Measurements from ENCODE around the gene UBTD1.

UBTD1 gene

DNA sequence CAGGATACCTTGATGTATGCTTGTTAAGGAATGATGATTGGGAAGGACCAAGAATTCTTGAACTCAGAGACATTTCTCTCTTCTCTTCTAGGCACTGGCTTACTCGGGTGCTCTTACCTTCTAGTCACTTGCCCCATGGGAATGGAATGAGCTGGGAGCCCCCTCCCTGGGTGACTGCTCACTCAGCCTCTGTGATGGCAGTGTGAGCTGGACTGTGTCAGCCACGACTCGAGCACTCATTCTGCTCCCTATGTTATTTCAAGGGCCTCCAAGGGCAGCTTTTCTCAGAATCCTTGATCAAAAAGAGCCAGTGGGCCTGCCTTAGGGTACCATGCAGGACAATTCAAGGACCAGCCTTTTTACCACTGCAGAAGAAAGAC, 42.0 kb upstream of the UBTD1 start:
- no peak for DNase-seq (ENCODE audit: extremely low read depth, low read depth)
- TF ChIP-seq, protein P1, sequence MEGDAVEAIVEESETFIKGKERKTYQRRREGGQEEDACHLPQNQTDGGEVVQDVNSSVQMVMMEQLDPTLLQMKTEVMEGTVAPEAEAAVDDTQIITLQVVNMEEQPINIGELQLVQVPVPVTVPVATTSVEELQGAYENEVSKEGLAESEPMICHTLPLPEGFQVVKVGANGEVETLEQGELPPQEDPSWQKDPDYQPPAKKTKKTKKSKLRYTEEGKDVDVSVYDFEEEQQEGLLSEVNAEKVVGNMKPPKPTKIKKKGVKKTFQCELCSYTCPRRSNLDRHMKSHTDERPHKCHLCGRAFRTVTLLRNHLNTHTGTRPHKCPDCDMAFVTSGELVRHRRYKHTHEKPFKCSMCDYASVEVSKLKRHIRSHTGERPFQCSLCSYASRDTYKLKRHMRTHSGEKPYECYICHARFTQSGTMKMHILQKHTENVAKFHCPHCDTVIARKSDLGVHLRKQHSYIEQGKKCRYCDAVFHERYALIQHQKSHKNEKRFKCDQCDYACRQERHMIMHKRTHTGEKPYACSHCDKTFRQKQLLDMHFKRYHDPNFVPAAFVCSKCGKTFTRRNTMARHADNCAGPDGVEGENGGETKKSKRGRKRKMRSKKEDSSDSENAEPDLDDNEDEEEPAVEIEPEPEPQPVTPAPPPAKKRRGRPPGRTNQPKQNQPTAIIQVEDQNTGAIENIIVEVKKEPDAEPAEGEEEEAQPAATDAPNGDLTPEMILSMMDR (IDR thresholded peaks at IDR 0.05; ENCODE audit: low read depth, low read length) = no peak

DNA sequence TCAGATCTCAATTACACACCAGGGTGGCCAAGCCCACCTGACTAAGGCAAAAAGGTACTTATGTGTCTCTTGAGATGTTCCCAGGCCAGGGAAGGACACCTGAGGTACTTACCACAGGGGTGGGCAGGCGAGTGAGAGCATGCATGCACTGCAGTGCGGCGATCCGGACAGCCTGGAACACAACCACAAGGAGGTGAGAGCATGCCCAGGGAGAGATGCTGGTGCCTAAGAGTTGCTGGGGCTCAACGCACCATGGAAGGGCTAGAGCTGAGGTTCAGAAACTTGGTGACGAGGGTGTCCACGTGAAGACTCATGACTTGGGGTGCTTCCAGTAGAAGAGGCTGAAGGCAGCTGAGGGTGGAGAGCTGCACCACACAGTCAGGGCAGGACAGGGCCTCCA, 39.6 kb upstream of the UBTD1 start:
- TF ChIP-seq, protein P1 (IDR thresholded peaks at IDR 0.05; ENCODE audit: low read depth, low read length) = no peak
- no peak for DNase-seq (ENCODE audit: extremely low read depth, low read depth)

DNA sequence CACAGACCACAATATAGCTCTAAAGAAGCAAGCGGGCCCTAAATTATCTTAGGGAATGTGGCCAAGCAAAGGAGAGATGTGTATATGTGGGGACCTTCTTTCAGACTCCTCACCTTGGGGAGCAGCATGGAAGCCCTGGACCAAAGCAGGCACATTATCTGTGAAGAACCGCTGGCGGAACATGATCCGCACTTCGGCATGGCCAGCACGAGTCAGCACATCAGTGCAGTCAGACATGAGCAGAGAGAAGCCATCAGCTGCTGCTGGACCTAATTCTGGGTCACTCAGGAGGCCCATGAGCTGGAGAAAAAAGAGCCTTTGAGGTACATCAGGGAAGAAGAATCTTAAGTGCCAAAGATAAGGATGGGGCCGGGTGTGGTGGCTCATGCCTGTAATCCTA, 38.8 kb upstream of the UBTD1 start:
- no peak for DNase-seq (ENCODE audit: extremely low read depth, low read depth)
- TF ChIP-seq, protein P1 (IDR thresholded peaks at IDR 0.05; ENCODE audit: low read depth, low read length) = no peak

DNA sequence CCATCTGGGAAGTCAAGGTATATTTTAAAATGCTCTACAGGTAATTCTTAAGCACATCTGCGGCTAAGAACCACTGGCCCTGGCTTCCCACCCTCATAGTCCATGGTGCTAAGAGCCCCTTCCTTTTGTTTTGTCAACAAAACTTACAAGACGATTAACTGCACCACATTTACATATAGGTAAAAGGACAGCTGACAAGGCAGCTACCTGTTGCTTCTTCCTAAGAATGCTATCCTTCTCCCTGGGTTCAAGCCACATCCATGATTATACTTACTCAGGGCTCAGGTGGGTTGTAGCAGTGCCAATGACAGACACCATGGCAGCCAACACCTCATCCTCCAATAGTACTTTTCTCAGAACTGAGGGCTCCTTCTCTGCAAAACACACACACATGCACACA, 36.4 kb upstream of the UBTD1 start:
- no peak for DNase-seq (ENCODE audit: extremely low read depth, low read depth)
- TF ChIP-seq, protein P1 (IDR thresholded peaks at IDR 0.05; ENCODE audit: low read depth, low read length) = no peak

DNA sequence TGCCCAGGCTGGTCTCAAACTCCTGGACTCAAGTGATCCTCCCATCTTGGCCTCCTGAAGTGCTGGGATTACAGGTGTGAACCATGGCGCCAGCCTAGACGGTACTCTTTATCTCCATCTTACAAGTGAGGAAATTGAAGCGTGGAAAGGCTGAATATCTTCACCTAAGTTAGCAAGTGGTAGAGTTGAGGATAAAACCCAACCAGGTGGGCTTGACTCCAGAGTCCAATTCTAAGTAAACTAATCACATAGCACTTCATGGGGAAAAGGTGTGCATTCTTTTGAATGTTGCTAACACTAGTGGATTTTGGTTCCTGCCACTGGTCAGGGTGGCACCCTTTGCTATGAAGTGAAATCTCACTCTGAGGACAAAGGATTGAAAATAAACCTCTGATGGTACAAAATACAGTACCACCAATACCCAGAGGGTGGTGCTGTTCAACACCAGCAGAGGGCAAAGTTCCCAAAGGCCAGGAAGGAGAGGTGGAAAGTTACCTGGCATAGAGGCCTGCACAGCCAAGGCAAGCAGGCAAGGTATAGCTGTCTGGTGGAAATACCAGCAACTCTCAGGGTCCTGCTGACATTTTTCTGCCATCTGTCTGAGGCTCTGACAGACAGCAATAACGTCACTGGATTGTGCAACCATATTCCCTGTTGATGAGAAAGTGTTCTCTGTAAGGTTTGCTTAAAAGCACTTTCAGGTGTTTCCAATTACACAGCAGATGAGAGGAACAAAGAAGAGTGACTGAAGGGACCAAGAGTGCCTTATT, 35.2 kb upstream of the UBTD1 start:
- peak; percentile 56 for DNase-seq (ENCODE audit: extremely low read depth, low read depth)
- TF ChIP-seq, protein P1 (IDR thresholded peaks at IDR 0.05; ENCODE audit: low read depth, low read length) = peak; percentile 81

DNA sequence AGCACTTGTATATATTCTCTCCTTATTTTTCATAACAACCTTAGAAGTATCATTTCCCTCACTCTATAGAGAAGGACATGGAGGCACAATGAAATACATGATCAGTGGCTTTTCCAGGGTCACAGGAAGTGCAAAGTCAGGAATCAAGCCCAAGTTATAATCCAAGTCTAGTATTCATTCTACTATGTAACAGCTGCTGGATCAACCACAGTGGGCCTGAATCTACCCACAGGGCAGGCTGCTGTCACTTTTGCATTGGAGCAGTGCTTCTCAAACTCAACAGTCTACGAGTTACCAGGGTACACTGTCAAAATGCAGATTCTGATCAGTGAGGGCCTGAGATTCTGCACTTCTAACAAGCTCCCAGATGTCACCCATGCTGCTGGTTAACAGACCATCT, 34.5 kb upstream of the UBTD1 start:
- DNase-seq (ENCODE audit: extremely low read depth, low read depth) = no peak
- TF ChIP-seq, protein P1 (IDR thresholded peaks at IDR 0.05; ENCODE audit: low read depth, low read length) = no peak

DNA sequence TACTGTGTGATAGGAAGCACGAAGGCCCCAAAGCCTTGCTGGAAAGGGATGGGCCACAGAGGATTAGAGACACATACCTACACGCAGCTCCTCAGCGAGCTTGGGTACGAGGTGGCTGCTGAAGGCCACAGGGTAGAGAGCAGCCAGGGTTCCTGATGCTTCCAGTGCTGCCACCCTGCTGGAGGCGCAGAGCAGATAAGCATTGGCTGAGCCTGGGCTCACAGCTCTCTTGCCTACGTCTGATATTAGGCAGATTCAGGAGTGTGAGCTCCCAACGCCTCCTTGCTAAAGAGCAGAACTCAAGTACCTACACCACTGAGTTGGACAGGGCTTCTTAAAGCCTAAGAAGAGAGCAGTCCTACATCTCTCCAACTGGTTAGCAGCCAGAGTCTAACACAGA, 32.7 kb upstream of the UBTD1 start:
- TF ChIP-seq, protein P1 (IDR thresholded peaks at IDR 0.05; ENCODE audit: low read depth, low read length) = no peak
- no peak for DNase-seq (ENCODE audit: extremely low read depth, low read depth)
